Measurements from ENCODE around the gene LMAN1L.

- no peak for TF ChIP-seq POLR2AphosphoS5 (IDR thresholded peaks at IDR 0.05; ENCODE audit: borderline replicate concordance, low read depth, low read length)
- TF ChIP-seq EZH2 (IDR thresholded peaks at IDR 0.05): no peak
- no peak for TF ChIP-seq FOXP2 (optimal IDR thresholded peaks at IDR 0.05; ENCODE audit: control extremely low read depth, extremely low read length, insufficient read depth)
Measured at GRCh38 chr15:74821091-74821789, 8.6 kb downstream of the LMAN1L start.

Data from SK-N-MC (cell line).